CD4-positive, alpha-beta memory T cell (primary cell): ENCODE measurements around the gene PLAAT3. TPM values are rescaled to one million over a fixed set of nuclear protein-coding genes. Genes with fewer than 3 reads are reported as not detected.
"Not testable (repeated sequence)": the region's sequence is repeated elsewhere in the genome, so short reads cannot be mapped to it uniquely, and the experiment has no call there.

Experiments
- CTCF ChIA-PET: fragments of 350-600 bp; sonication (Branson Sonifier 250); formaldehyde crosslinking; loops from one replicate; lab custom pipeline; 2021; ENCODE audit warnings: inconsistent platforms; ENCODE audit not compliant: partially characterized antibody; lab: Charles Lee
- POLR2A ChIA-PET: fragments of 350-600 bp; sonication (Branson Sonifier 250); formaldehyde crosslinking; loops from one replicate; lab custom pipeline; 2021; ENCODE audit not compliant: partially characterized antibody; lab: Charles Lee
- DNase-seq, 5 donors: peaks; one replicate each; pipeline versions ENCODE4 v3.0.0 to v3.0.0-alpha.2; 2020 to 2022; ENCODE audit warnings: mixed read lengths in 1 of 5
- H3K27ac ChIP-seq: one replicate; pipeline ENCODE4 v1.7.0; 2013; ENCODE audit warnings: low read depth, low read length
- H3K27me3 ChIP-seq: 2 replicates; pipeline ENCODE4 v1.7.0; 2013; ENCODE audit warnings: mild to moderate bottlenecking, low read length, moderate library complexity; ENCODE audit not compliant: insufficient read depth
- H3K36me3 ChIP-seq: 2 replicates; pipeline ENCODE4 v1.7.0; 2013; ENCODE audit warnings: mild to moderate bottlenecking, low read length, moderate library complexity; ENCODE audit not compliant: insufficient read depth
- H3K4me1 ChIP-seq: 2 replicates; pipeline ENCODE4 v1.7.0; 2013; ENCODE audit warnings: mild to moderate bottlenecking, low read length, moderate library complexity; ENCODE audit not compliant: insufficient read depth
- H3K4me3 ChIP-seq, 2 donors: one replicate each; pipeline ENCODE4 v1.7.0; 2013; ENCODE audit warnings: low read length in 2 of 2, mild to moderate bottlenecking in 1 of 2
- H3K9me3 ChIP-seq, 2 donors: one replicate each; pipeline ENCODE4 v1.7.0; 2013; ENCODE audit warnings: low read length in 2 of 2, control low read depth in 1 of 2; ENCODE audit not compliant: control insufficient read depth in 1 of 2
- H3K27ac Mint-ChIP-seq, 7 donors: one replicate each; pipeline ENCODE4 v1.8.0; 2020 to 2021; ENCODE audit warnings: mixed read lengths in 7 of 7, mild to moderate bottlenecking in 6 of 7, inconsistent platforms in 3 of 7, moderate library complexity in 3 of 7
- H3K27me3 Mint-ChIP-seq, 2 donors: one replicate each; pipeline ENCODE4 v1.8.0; 2020 to 2021; ENCODE audit warnings: mixed read lengths in 2 of 2
- H3K36me3 Mint-ChIP-seq, 2 donors: one replicate each; pipeline ENCODE4 v1.8.0; 2020 to 2021; ENCODE audit warnings: mixed read lengths in 2 of 2, inconsistent platforms in 1 of 2, mild to moderate bottlenecking in 1 of 2
- H3K4me1 Mint-ChIP-seq, 4 donors: one replicate each; pipeline ENCODE4 v1.8.0; 2020 to 2021; ENCODE audit warnings: mixed read lengths in 4 of 4, mild to moderate bottlenecking in 1 of 4
- H3K4me3 Mint-ChIP-seq, 8 donors: one replicate each; pipeline ENCODE4 v1.8.0; 2020 to 2021; ENCODE audit warnings: mixed read lengths in 8 of 8, mild to moderate bottlenecking in 7 of 8, moderate library complexity in 6 of 8, inconsistent platforms in 3 of 8
- H3K9me3 Mint-ChIP-seq, 8 donors: one replicate each; pipeline ENCODE4 v1.8.0; 2020 to 2021; ENCODE audit warnings: mixed read lengths in 8 of 8, mild to moderate bottlenecking in 5 of 8, inconsistent platforms in 3 of 8, moderate library complexity in 1 of 8
- intact Hi-C: fragments of 100-400 bp; cut with micrococcal nuclease; formaldehyde crosslinking; loops from one replicate; pipeline ENCODE4 v1.15.1; 2023
- polyA plus RNA-seq, 2 donors: library from polyadenylated mRNA; unstranded; fragments of 300-500 nt; fragmentation: Illumina TruSeq; gene quantifications; one replicate each; pipeline ENCODE4 v1.2.3, GENCODE V29; 2021
- total RNA-seq, 2 experiments: library from RNA; stranded (reverse); gene quantifications; one replicate each; pipeline ENCODE4 v1.2.3, GENCODE V29; 2021

PLAAT3 gene
- total and polyA plus RNA-seq, 4 experiments from 2014 or later = 3.6 to 9.2 (median 6.1) TPM

DNA sequence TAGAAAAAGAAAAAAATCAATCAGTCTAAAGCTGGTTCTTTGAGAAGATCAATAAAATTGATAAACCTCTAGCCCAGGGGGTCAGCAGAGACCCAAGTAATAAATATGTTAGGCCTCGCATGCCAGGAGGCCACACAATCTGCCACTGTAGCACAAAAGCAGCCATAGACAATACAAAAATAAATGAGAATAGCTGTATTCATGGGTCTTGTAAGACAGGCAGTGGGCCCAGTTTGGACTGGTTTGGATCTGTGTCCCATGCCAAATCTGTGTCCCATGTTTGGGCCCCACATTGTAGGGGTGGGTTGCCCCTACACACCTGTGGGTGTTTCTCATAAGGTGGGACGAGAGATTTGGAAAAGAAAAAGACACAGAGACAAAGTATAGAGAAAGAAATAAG lies 84.2 kb downstream of the PLAAT3 start:
- no peak overlapping the region for H3K4me3 ChIP-seq
- H3K9me3 ChIP-seq = no peaks in the 10 kb centered on the region
- no peaks in the 10 kb centered on the region for H3K36me3 ChIP-seq
- peak overlapping the region; percentile 67 to 94 (median 85) for H3K27ac Mint-ChIP-seq
- DNase-seq = no peak
- H3K36me3 Mint-ChIP-seq = no peaks in the 10 kb centered on the region
- no peaks in the 10 kb centered on the region for H3K27me3 ChIP-seq
- CTCF ChIA-PET = interaction anchor here (1.0 to 1.8 kb wide), 3 partner anchors 12 to 38 kb away, joined by 3 to 5 read pairs (median 3); no protein-coding TSS in a partner anchor
- no peaks in the 10 kb centered on the region for H3K27me3 Mint-ChIP-seq
- no peak overlapping the region for H3K27ac ChIP-seq
- intact Hi-C loops = loop anchor here (2.0 kb wide), 1 partner anchor 39 kb away; the partner anchor contains the start of gene PLAAT5
- peak overlapping the region in 1 of 8 donors; percentile 26 for H3K4me3 Mint-ChIP-seq
- H3K4me1 Mint-ChIP-seq = peaks cover 43 to 59% (median 52%) of the 10 kb centered on the region in 4 donors
- H3K4me1 ChIP-seq = peaks cover 56% of the 10 kb centered on the region
- POLR2A ChIA-PET = interaction anchor here (0.8 to 1.3 kb wide), 6 partner anchors 10 to 104 kb away, joined by 3 read pairs; partner anchors contain the start of gene PLAAT3
- no peaks in the 10 kb centered on the region for H3K9me3 Mint-ChIP-seq

DNA sequence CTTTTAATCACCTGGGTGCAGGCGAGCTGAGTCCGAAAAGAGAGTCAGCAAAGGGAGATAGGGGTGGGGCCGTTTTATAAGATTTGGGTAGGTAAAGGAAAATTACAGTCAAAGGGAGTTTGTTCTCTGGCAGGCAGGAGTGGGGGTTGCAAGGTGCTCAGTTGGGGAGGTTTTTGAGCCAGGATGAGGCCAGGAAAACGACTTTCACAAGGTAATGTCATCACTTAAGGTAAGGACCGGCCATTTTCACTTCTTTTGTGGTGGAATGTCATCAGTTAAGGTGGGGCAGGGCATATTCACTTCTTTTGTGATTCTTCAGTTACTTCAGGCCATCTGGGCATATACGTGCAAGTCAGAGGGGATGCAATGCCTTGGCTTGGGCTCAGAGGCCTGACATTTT lies 84.9 kb downstream of the PLAAT3 start:
- ChIA-PET CTCF (interaction anchor here (1.0 to 1.8 kb wide), 3 partner anchors 12 to 38 kb away, joined by 3 to 5 read pairs (median 3); no protein-coding TSS in a partner anchor), POLR2A (interaction anchor here (0.8 to 1.4 kb wide), 8 partner anchors 9 to 105 kb away, joined by 3 to 4 read pairs (median 3); partner anchors contain the start of gene PLAAT3)

DNA sequence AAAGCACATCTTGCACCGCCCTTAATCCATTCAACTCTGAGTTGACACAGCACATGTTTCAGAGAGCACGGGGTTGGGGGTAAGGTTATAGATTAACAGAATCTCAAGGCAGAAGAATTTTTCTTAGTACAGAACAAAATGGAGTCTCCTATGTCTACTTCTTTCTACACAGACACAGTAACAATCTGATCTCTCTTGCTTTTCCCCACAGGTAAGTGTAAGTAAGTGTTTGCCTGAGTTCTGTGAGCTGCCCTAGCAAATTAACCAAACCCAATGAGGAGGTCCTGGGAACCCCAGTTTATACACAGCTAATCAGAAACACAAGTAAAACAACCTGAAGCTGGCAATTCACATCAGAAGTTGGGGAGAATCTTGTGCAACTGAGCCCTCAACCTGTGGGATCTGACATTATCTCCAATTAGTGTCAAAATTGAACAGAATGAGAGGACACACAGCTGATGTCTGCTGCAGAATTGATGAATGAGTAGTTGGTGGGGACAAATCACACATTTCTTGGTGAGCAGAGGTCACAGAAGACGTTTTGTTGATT lies 85.4 kb downstream of the PLAAT3 start:
- CTCF ChIA-PET = interaction anchor here (1.8 kb wide), 1 partner anchor 24 kb away, joined by 5 read pairs; no protein-coding TSS in a partner anchor
- peaks cover 44% of the 10 kb centered on the region for H3K4me1 ChIP-seq

More for the DNA sequence above, 84.9 kb downstream of the PLAAT3 start:
- H3K27me3 ChIP-seq, H3K27ac ChIP-seq, H3K4me3 ChIP-seq, H3K27me3 Mint-ChIP-seq, intact Hi-C loops, H3K36me3 ChIP-seq, H3K9me3 ChIP-seq, H3K9me3 Mint-ChIP-seq, DNase-seq, H3K36me3 Mint-ChIP-seq: not testable (repeated sequence)
- Mint-ChIP-seq H3K27ac (peak overlapping the region; percentile 26 to 85 (median 84)), H3K4me3 (peak overlapping the region in 1 of 8 donors; percentile 35), H3K4me1 (peaks cover 39 to 53% (median 47%) of the 10 kb centered on the region in 4 donors)
- H3K4me1 ChIP-seq = peaks cover 50% of the 10 kb centered on the region

GRCh38 chr11:63528156-63528555 lies 86.1 kb downstream of the PLAAT3 start:
- peak overlapping the region in 1 of 7 donors; percentile 76 for H3K27ac Mint-ChIP-seq

More for the DNA sequence above, 85.4 kb downstream of the PLAAT3 start:
- H3K4me3 ChIP-seq, H3K27ac ChIP-seq, H3K27me3 Mint-ChIP-seq, H3K4me3 Mint-ChIP-seq, H3K9me3 Mint-ChIP-seq, H3K9me3 ChIP-seq, intact Hi-C loops, H3K36me3 Mint-ChIP-seq, H3K36me3 ChIP-seq, DNase-seq, H3K27me3 ChIP-seq: not testable (repeated sequence)
- Mint-ChIP-seq H3K4me1 (peaks cover 33 to 47% (median 41%) of the 10 kb centered on the region in 4 donors), H3K27ac (peak overlapping the region in 3 of 7 donors; percentile 69 to 85 (median 85))
- POLR2A ChIA-PET = interaction anchor here (0.9 to 1.4 kb wide), 2 partner anchors 8 to 38 kb away, joined by 3 to 4 read pairs; no protein-coding TSS in a partner anchor

DNA sequence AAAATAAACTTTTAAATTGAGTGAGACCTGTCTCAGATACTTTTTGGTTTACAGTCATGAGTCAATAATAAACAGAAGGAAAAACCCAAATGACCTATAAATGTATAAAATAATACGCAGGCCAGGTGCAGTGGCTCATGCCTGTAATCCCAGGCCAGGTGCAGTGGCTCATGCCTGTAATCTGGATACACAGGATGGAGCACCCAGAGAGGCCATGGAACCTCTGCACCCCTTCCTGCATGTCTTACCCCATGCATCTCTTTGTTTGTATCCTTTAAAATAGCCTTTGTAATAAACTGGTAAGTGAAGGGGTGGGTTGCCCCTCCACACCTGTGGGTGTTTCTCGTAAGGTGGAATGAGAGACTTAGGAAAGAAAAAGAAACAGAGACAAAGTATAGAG lies 86.6 kb downstream of the PLAAT3 start:
- Mint-ChIP-seq H3K9me3 (peaks cover 0 to 4% (median 0%) of the 10 kb centered on the region in 8 donors), H3K4me1 (peaks cover 24 to 35% (median 30%) of the 10 kb centered on the region in 4 donors), H3K27me3 (no peaks in the 10 kb centered on the region), H3K27ac (peak overlapping the region in 3 of 7 donors; percentile 23 to 76 (median 31)), H3K4me3 (no peak overlapping the region), H3K36me3 (no peaks in the 10 kb centered on the region)
- no peak overlapping the region for H3K4me3 ChIP-seq
- H3K4me1 ChIP-seq = peaks cover 33% of the 10 kb centered on the region
- no peak overlapping the region for H3K27ac ChIP-seq
- CTCF ChIA-PET = no interaction called here
- H3K9me3 ChIP-seq = no peaks in the 10 kb centered on the region
- no peaks in the 10 kb centered on the region for H3K36me3 ChIP-seq
- POLR2A ChIA-PET = interaction anchor here (0.6 kb wide), 1 partner anchor 9 kb away, joined by 3 read pairs; the partner anchor contains the start of gene PLAAT4
- H3K27me3 ChIP-seq = no peaks in the 10 kb centered on the region
- DNase-seq = no peak
- intact Hi-C loops = no loop called here

More at GRCh38 chr11:63528156-63528555, 86.1 kb downstream of the PLAAT3 start:
- H3K9me3 Mint-ChIP-seq, H3K27ac ChIP-seq, H3K36me3 Mint-ChIP-seq, DNase-seq, H3K36me3 ChIP-seq, H3K27me3 ChIP-seq, H3K4me3 ChIP-seq, intact Hi-C loops, H3K4me3 Mint-ChIP-seq, H3K27me3 Mint-ChIP-seq, POLR2A ChIA-PET, H3K9me3 ChIP-seq: not testable (repeated sequence)
- H3K4me1 ChIP-seq = peaks cover 38% of the 10 kb centered on the region
- CTCF ChIA-PET = interaction anchor here (1.8 kb wide), 1 partner anchor 24 kb away, joined by 5 read pairs; no protein-coding TSS in a partner anchor
- peaks cover 28 to 40% (median 35%) of the 10 kb centered on the region in 4 donors for H3K4me1 Mint-ChIP-seq

Other genes with a start within 250 kb of the PLAAT3 start
- not detected for gene SLC22A9, start 244.6 kb downstream of the PLAAT3 start, total RNA-seq
- gene SLC22A9, start 244.6 kb downstream of the PLAAT3 start, polyA plus RNA-seq = not detected
- gene PLAAT5, start 123.3 kb downstream of the PLAAT3 start, total RNA-seq = not detected
- not detected for gene PLAAT5, start 123.3 kb downstream of the PLAAT3 start, polyA plus RNA-seq
- not detected for gene LGALS12, start 108.3 kb downstream of the PLAAT3 start, total RNA-seq
- not detected for gene LGALS12, start 108.3 kb downstream of the PLAAT3 start, polyA plus RNA-seq
- gene PLAAT4, start 77.6 kb downstream of the PLAAT3 start, total RNA-seq = 100 to 1,000 TPM; 152 to 167 TPM
- gene PLAAT4, start 77.6 kb downstream of the PLAAT3 start, polyA plus RNA-seq = 100 to 1,000 TPM; 387 to 416 TPM
- not detected for gene PLAAT2, start 51.1 kb downstream of the PLAAT3 start, total RNA-seq
- gene PLAAT2, start 51.1 kb downstream of the PLAAT3 start, polyA plus RNA-seq = under 1 TPM in 1 of 2 donors, not detected in 1; 0.48 TPM
- gene ATL3, start 56.9 kb upstream of the PLAAT3 start, total RNA-seq = 10 to 100 TPM; 40.4 to 43.3 TPM
- gene ATL3, start 56.9 kb upstream of the PLAAT3 start, polyA plus RNA-seq = 10 to 100 TPM; 22.2 to 29.3 TPM
- 10 to 100 TPM; 41.7 to 41.8 TPM for gene RTN3, start 67.1 kb upstream of the PLAAT3 start, total RNA-seq
- 10 to 100 TPM; 43.9 to 72.9 TPM for gene RTN3, start 67.1 kb upstream of the PLAAT3 start, polyA plus RNA-seq
- gene ZFTA, start 154.3 kb upstream of the PLAAT3 start, total RNA-seq = 1 to 10 TPM; 1.4 to 1.7 TPM
- gene ZFTA, start 154.3 kb upstream of the PLAAT3 start, polyA plus RNA-seq = under 1 TPM in 1 of 2 donors, not detected in 1; 0.06 TPM
- gene SPINDOC, start 199.0 kb upstream of the PLAAT3 start, total RNA-seq = 10 to 100 TPM; 12.0 to 14.8 TPM
- under 1 TPM; 0.63 to 0.95 TPM for gene SPINDOC, start 199.0 kb upstream of the PLAAT3 start, polyA plus RNA-seq
- gene MARK2, start 224.7 kb upstream of the PLAAT3 start, total RNA-seq = 10 to 100 TPM; 60.4 to 68.0 TPM
- 10 to 100 TPM; 25.1 to 60.3 TPM for gene MARK2, start 224.7 kb upstream of the PLAAT3 start, polyA plus RNA-seq